Measurements from ENCODE around the gene PRXL2A. TPM values are rescaled to one million over a fixed set of nuclear protein-coding genes. Genes with fewer than 3 reads are reported as not detected.
"Not testable (repeated sequence)": the region's sequence is repeated elsewhere in the genome, so short reads cannot be mapped to it uniquely, and the experiment has no call there.

PRXL2A gene, protein sequence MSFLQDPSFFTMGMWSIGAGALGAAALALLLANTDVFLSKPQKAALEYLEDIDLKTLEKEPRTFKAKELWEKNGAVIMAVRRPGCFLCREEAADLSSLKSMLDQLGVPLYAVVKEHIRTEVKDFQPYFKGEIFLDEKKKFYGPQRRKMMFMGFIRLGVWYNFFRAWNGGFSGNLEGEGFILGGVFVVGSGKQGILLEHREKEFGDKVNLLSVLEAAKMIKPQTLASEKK
- 6.5 TPM for total RNA-seq

DNA sequence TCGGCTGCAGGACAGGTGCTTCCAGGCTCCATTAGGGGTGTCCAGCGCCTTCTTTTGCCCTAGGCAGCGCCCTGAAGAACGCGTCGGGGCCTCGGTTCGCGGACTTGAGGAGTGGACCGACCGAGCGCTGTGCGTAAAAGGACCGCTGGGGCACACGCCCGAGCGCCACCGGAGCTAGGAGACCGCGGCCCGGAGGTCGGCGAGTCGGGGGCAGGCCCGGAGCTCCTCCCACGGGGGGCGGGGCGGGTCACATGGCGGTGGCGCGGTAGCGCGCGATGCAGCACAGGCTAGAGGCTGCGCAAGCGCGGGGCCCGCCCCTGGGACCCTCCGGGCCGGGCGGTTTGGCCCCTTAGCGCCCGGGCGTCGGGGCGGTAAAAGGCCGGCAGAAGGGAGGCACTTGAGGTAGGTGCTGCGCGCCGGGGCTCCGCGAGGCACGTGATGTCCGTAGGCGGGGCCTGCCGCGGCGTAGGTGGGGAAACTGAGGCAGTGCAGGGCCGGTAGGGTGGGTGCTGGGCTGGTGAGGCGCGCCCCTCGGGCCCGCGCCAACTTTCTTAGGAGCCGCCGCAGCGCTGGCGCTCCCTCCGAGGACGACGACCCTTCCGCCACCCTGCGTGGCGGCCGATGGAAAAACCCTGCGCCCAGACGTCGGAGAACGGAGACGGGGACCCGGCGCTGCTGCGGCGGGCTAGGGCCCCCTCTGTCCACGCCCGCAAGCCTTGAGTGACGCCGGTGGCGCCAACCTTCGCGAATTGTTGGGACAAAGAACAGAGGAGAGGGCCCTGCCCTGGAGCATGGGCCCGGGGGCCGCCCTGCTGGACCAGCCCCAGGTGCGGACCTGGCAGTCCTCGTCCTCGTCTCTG is at the start of gene PRXL2A:
PRXL2A (plus strand) TSS at position 310 of the 860 bp plus-strand sequence. CDS start 11,917 bp downstream, outside the sequence.
- peak; percentile 25 to 85 (median 78) for DNase-seq (ENCODE audit: low read depth in 2 of 3, low spot score in 2 of 3)

DNA sequence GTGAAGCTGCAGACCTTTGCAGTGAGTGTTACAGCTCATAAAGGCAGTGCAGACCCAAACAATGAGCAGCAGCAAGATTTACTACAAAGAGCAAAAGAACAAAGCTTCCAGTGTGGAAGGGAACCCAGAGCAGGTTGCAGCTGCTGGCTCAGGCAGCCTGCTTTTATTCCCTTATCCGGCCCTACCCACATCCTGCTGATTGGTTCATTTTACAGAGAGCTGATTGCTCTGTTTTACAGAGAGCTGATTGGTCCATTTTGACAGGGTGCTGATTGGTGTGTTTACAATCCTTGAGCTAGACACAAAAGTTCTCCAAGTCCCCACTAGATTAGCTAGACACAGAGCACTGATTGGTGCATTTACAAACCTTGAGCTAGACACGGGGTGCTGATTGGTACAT is 49.4 kb upstream of the PRXL2A start:
- DNase-seq (ENCODE audit: low read depth in 2 of 3, low spot score in 2 of 3) = not testable (repeated sequence)

DNA sequence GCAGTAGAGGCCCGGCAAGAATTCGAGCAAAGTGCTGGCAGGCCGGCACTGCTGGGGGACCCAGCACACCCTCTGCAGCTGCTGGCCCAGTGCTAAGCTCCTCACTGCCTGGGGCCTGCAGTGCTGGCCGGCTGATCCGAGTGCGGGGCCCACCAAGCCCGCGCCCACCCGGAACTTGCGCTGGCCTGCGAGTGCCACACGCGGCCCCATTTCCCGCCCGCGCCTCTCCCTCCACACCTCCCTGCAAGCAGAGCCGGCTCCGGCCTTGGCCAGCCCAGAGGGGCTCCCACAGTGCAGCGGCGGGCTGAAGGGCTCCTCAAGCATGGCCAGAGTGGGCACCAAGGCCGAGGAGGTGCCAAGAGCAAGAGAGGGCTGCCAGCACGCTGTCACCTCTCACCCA is 48.7 kb upstream of the PRXL2A start:
- no peak for DNase-seq (ENCODE audit: low read depth in 2 of 3, low spot score in 2 of 3)

DNA sequence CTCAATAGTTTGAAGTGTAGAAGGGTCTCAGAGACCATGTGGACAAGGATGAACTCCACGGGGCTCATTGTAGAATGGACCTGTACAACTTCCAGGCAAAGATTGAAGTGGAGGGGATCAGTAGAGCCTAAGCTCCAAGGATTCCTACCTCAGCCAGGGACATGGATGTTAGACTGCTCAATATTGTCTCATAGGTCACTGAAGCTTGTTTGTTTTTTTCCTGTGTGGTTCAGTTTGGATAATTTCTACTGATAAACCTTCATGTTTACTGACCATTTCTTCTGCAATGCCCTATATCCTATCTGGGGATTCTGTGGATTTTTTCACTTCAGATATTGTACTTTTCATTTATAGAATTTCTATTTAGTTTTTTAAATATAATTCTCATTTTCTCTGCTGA is 42.8 kb upstream of the PRXL2A start:
- no peak for DNase-seq (ENCODE audit: low read depth in 2 of 3, low spot score in 2 of 3)

DNA sequence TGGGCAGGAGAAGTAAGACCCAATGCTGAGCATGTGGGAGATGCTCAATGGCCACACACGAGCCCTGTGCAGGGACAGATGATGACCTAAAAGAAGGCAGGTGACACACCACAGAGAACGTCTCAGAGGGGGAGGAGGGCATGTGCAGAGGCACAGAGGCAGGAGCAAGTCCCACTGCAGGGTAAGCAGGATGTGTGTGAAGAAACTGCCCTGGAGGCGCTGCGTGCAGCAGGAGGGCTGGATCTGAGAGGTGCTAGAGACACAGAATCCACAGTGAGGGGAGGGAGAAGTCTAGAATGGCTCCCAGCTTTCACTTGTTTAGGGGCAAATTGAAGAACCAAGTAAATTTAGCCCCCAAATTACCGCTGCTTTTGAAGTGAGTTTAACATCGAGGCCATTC is 36.9 kb upstream of the PRXL2A start:
- no peak for DNase-seq (ENCODE audit: low read depth in 2 of 3, low spot score in 2 of 3)

DNA sequence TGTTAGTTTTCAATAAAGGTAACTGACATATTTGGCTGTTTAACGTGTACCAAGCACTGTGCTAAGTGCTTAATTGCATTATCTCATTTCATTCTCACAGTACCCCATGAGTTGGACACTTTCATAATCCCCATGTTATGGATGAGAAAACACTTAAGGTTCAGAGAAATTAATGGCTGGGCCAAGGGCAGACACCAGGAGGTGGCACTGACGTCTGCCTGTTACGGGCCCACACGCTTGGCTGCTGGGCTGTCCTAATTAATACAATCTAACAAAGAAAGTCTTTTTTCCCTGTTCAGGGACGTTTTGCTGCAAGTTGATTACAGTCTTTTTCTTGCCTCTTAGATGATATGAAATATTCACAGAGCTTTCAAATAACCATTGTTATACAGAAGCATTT is 35.7 kb upstream of the PRXL2A start:
- no peak for DNase-seq (ENCODE audit: low read depth in 2 of 3, low spot score in 2 of 3)

DNA sequence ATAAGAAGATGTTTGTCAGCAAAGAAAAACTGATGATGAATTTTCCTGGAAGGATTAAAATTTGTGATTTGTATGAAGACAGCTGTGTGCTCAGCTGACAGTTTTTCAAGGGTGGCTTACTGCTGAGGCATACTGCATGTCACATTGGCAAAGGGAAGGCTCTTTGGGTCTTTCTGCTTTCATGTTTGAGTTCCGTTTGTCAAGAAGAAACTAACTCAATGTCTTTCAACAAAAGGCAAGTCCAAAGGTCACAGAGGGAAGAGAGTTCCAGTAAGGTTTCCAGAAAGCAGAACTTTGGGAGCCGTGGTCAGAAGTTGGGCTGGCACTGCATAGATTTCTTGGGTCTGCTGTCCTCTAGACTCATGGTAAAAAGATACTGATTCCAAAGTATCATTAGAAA is 34.8 kb upstream of the PRXL2A start:
- no peak for DNase-seq (ENCODE audit: low read depth in 2 of 3, low spot score in 2 of 3)

DNA sequence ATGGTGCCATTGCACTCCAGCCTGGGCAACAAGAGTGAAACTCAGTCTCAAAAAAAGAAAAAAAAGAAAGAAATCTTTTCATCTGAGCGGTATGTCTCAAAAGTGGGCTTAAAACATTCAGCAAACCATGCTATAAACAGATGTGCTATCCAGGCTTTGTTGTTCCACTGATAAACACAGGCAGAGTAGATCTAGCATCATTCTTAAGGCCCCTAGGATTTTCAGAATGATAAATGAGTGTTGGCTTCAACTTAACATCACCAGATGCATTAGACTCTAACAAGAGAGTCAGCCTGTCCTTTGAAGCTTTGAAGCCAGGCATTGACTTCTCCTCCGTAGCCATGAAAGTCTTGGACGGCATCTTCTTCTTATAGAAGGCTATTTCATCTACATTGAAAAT is 28.6 kb upstream of the PRXL2A start:
- DNase-seq (ENCODE audit: low read depth in 2 of 3, low spot score in 2 of 3) = no peak

DNA sequence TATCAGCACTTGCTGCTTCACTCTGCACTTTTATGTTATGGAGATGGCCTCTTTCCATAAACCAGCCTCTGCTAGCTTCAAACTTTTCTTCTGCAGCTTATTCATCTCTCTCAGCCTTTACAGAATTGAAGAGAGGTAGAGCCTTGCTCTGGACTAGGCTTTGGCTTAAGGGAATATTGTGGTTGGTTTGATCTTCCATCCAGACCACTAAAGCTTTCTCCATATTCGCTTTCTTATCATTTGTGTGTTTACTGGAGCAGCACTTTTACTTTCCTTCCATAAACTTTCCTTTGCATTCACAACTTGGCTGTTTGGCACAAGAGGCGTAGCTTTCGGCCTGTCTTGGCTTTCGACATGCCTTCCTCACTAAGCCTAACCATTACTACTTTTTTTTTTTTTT is 28.2 kb upstream of the PRXL2A start:
- no peak for DNase-seq (ENCODE audit: low read depth in 2 of 3, low spot score in 2 of 3)

DNA sequence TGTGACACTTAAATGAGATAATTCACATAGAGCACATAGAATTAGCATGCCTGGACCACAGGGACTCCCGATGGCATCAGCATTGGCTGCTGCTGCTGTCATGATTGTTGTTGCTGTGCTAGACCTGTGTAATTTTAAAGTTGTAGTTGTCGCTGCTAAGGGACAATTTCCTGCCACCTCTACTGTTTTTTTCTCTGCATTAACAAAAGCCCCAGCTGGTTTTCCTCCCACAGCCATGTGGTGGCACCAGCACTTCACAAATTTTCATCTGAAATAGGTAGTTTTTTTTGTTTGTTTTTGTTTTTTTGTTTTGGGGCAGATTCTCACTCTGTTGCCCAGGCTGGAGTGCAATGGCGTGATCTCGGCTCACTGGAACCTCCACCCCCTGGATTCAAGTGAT is 25.4 kb upstream of the PRXL2A start:
- DNase-seq (ENCODE audit: low read depth in 2 of 3, low spot score in 2 of 3) = peak; percentile 24 to 87 (median 68)

DNA sequence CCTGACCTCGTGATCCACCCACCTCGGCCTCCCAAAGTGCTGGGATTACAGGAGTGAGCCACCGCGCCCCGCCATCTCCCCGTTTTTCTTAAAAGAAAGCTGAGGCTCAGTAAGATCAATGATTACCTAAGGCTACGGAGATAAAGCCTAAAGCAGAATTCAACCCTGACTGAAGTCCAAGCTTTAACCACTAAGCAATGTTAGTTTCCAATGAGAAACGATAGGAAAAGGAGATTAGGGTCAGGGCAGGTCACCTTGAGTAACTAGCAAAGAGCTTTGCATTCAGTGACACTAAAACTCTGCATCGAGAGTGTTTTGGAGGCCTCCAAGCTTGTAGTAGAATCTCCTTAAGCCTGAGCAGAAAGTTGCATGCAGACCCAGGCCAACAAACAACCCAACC is 17.6 kb upstream of the PRXL2A start:
- DNase-seq (ENCODE audit: low read depth in 2 of 3, low spot score in 2 of 3) = no peak

DNA sequence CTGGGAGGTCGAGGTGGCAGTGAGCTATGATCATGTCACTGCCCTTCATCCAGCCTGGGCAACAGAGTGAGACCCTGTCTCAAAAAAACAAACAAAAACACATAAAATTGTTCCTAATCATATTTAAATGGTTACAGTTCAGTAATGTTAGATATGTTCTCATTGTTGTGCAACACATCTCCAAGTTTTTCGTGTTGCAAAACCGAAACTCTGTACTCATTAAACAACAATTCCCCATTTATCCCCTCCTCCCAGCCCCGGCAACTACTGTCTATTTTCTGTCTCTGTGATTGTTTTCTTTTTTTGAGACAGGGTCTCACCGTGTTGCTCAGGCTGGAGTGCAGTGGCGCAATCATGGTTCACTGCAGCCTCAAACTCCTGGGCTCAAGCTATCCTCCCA is 16.1 kb upstream of the PRXL2A start:
- DNase-seq (ENCODE audit: low read depth in 2 of 3, low spot score in 2 of 3) = no peak

DNA sequence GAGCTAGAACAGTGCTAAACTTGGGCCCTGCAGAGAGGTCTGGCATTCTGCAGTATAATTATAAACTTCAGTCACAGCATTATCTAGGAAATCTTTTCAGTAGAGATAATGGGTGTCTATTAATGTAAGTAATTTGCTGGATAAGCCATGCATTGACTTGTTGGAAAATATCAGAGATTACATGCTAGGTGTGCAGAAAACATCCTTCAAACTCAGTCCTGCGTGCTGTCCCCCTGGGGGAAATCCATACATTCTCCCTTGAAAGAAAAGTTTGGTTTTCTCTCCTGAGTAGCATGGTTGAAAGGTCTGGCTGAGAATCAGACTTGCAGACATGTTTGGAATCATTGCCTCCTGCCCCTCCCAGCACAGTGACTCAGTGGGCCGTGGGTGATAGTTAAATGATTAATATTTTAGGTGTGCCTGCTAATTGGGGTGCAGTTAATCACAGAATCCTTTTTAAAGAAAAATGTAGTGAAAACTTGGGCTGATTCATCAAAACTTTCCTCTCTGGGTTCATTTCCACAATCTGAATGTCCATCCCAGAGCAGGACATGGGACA is 13.9 kb upstream of the PRXL2A start:
- DNase-seq (ENCODE audit: low read depth in 2 of 3, low spot score in 2 of 3) = no peak

DNA sequence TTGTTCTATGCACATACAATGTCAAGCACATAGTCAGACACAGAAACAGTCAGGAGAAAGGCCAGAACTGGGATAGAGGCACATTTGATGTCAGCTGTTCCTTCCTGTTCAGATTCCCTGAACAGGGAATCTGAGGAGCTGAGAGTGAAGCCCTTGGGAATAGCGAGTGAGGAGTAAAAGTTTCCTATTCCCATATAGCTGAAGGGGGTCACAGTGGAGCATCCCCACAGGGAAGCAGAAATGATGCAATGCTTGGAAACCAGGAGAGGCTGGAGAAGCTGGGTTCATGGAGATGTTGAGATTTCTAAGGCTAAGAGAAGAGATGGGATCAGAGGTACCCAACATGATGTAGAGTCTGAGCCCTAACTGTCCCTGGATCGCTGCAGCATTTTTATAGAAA is 11.3 kb upstream of the PRXL2A start:
- no peak for DNase-seq (ENCODE audit: low read depth in 2 of 3, low spot score in 2 of 3)

DNA sequence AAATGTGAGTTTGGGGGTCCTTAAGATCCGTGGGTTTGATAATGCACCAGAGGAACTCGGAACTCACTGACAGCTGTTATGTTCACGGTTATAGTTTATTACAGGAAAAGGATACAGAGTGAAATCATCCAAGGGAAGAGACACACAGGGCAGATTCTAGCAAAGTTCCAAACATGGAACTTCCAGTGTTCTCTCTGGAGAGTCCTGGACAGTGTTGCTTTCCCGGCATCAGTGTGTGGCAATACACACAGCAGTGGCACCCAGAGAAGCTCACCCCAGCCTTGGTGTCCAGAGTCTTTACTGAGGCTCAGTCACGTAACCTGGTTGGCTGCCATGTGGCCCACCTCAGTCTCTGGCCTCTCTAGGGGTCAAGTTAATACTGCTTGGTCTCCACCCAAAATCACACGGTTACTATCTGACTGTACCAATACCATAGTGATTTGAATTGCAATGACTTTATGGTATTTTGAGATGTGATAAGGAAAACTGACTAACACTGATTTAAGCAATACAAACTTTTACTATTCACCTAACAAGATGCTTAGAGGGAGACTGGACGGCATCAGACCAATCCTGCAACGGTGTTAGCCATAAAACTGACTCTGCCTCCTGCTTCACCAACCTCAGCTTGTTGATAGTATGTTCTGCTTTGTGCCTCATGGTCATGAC is 8.1 kb upstream of the PRXL2A start:
- DNase-seq (ENCODE audit: low read depth in 2 of 3, low spot score in 2 of 3) = no peak

DNA sequence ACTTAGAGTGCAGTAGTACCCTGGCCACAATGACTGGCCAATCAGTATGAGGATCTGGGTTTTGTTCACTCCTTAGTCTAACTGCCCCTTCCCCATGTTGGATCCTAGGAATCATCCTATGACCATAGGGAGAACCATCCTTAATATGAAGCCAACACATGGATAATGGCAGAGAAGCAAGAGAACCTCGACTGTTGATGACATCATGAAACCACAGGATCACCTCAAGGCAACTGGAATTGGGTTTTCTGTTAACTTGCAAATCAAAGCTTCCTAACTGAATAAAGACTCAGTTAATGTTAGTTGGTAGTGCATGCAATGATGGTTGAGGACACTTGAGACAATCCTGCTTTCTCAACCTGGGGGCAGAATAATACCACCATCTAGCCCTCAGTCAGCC is 3.3 kb upstream of the PRXL2A start:
- no peak for DNase-seq (ENCODE audit: low read depth in 2 of 3, low spot score in 2 of 3)

DNA sequence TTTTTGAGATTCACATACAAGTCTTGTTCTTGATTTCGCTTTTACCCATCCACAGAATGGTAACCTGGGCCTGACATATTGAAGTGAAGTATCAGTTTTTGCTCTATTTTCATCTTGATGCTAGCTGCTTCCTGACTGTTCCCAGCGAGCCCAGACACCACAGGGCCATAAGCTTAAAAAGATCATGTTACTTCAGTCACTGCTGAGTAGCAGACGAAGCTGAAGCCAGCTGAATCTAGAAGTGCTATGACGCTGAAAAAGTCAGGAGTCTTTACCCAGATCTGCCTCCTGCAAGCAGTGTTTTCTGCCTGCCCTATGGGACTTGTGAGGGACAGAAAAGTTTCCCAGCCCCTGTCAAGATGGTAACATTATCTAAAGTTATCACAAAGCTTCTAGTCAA is 2.7 kb upstream of the PRXL2A start:
- DNase-seq (ENCODE audit: low read depth in 2 of 3, low spot score in 2 of 3) = no peak

DNA sequence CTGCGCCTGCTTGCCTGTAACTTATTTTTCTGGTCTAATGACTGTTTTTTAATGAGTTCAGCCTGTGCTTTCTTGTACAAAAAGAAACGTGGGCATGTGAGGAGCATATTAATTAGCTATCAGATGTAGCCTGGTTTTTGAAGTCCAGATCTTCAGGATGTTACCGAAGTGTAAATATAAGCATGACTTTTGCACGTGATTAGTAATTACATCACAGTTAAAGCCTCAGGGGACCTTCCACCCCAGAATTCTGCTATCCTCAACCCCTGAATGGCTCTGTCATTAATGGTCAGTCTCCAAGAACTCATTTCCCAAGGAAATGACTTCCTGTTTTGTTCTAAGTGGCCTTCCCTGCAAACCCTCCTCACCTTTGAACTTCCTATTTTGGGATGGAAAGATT is 2.1 kb upstream of the PRXL2A start:
- no peak for DNase-seq (ENCODE audit: low read depth in 2 of 3, low spot score in 2 of 3)

DNA sequence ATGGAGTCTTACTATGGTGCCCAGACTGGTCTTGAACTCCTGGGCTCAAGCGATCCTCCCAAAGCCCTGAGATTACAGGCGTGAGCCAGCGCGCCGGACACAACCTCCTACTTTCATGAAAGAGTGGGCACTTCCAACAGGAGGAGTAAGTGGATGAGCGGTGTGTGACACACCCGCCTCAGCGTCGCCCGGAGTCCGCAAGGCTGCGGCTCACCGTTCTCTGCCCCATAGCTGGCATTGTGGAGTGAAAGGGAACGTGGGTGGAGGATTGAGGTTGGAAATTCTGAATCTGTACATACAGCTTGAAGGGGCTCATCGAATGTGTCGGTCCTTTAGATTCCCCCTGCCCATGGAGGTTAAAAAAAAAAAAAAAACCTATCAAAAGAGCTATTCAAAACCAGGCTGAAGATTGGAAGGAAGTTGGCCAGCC is 524 bp upstream of the PRXL2A start:
- no peak for DNase-seq (ENCODE audit: low read depth in 2 of 3, low spot score in 2 of 3)

DNA sequence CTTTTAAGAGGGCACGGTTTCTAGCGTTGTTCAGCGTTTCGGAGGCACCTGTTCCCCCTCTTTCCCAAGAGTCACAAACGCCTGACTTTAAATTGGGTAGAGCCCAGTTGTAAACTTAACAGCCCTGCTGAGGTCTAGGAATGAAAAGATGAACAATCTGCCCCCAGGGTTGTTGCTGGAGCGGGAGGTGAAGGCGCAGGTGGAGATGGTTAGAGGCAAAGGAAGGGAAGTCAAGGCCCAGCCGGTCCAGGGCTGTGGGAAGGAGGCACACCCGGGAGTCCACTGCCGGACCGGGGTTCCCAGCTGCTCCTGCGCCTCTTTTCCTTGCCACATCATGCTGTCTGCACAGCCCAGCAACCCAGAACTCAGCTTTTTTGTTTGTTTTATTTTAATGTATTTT is 770 bp downstream of the PRXL2A start:
- DNase-seq (ENCODE audit: low read depth in 2 of 3, low spot score in 2 of 3) = no peak

DNA sequence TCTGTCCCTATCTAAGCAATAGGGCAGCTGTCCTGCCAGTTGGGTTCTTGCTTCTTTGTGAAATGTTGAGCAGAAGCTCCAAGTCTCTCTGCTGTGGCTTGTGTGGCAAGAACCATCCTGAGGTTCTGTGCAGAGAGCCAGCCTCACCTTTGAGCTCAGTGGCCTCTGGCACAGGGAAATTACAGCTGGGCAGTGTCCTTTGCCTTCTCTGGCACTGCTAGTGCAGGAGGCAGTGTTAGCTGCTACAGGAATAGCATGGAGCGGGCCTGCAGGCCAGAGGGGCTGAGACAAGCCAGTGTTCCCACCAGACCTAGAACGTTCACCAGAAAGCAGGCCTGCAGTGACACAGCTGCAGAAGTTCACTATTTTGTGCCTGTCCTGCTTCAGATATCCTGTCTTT is 1.8 kb downstream of the PRXL2A start:
- no peak for DNase-seq (ENCODE audit: low read depth in 2 of 3, low spot score in 2 of 3)

Data from hematopoietic multipotent progenitor cell (in vitro differentiated cells).